PFSK-1 (cell line): ENCODE results near the gene HPS5.

Experiments used
- FOXP2 ChIP-seq: optimal IDR thresholded peaks from 2 replicates; pipeline ENCODE3; 2011; ENCODE audit warnings: borderline replicate concordance, control low read depth, inconsistent platforms; ENCODE audit not compliant: insufficient read depth; ENCODE audit errors: extremely low read length, extremely low read depth
- POLR2AphosphoS5 ChIP-seq: IDR thresholded peaks from 2 replicates; pipeline ENCODE4 v1.6.1; 2012; ENCODE audit warnings: low read depth, mild to moderate bottlenecking, control low read depth, low read length, moderate library complexity
- REST ChIP-seq, 2 experiments: IDR thresholded peaks; 2 replicates each; pipeline versions ENCODE4 v1.6.1 to v1.8.0; 2011 to 2012; ENCODE audit warnings: low read depth in 2 of 2, low read length in 2 of 2, control low read depth in 1 of 2, inconsistent platforms in 1 of 2, mild to moderate bottlenecking in 1 of 2, moderate library complexity in 1 of 2; ENCODE audit not compliant: insufficient read depth in 1 of 2
- SIN3A ChIP-seq: IDR thresholded peaks from 2 replicates; pipeline ENCODE4 v1.6.1; 2012; ENCODE audit warnings: mild to moderate bottlenecking, low read length, moderate library complexity, borderline replicate concordance; ENCODE audit not compliant: insufficient read depth
- TAF1 ChIP-seq: IDR thresholded peaks from 2 replicates; pipeline ENCODE4 v1.6.1; 2012; ENCODE audit warnings: low read length, control low read depth, borderline replicate concordance; ENCODE audit not compliant: insufficient read depth

HPS5 gene

GRCh38 chr11:18295316-18295715, 26.6 kb downstream of the HPS5 start:
- TF ChIP-seq REST (IDR thresholded peaks at IDR 0.05; ENCODE audit: insufficient read depth in 1 of 2, low read depth in 2 of 2, low read length in 2 of 2) = no peak
- TF ChIP-seq TAF1 = no peak
- TF ChIP-seq POLR2AphosphoS5 = no peak
- no peak for TF ChIP-seq FOXP2
- no peak for TF ChIP-seq SIN3A

- TF ChIP-seq POLR2AphosphoS5 (no peak), SIN3A (no peak), TAF1 (no peak)
Observed at GRCh38 chr11:18294862-18295261, 27.1 kb downstream of the HPS5 start.

GRCh38 chr11:18288911-18289310, 33.0 kb downstream of the HPS5 start:
- TF ChIP-seq TAF1 (no peak), SIN3A (no peak), REST (IDR thresholded peaks at IDR 0.05; ENCODE audit: insufficient read depth in 1 of 2, low read depth in 2 of 2, low read length in 2 of 2) (no peak), FOXP2 (no peak), POLR2AphosphoS5 (no peak)

GRCh38 chr11:18285841-18286240, 36.1 kb downstream of the HPS5 start:
- TF ChIP-seq TAF1 (no peak), REST (IDR thresholded peaks at IDR 0.05; ENCODE audit: insufficient read depth in 1 of 2, low read depth in 2 of 2, low read length in 2 of 2) (no peak), FOXP2 (no peak), SIN3A (no peak), POLR2AphosphoS5 (no peak)

DNA sequence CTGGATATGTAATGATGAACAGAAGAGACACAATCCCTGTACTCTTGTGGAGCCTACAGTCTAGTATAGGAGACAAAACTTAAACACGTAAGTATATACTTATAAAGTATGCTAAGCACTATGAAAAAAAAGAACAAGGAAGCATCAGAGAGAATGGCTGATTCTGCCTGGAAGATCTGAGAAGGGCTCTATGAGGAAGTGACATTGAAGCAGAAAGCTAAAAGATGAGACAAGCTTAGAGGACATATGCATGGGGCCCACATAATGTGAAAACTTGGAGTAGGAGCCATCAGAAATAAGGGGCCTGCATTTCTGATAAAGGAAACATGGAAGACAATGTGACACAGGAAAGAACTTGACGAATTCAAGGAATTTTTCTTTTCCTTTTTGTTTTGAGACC, 39.3 kb downstream of the HPS5 start:
- TF ChIP-seq POLR2AphosphoS5 = no peak
- no peak for TF ChIP-seq REST (IDR thresholded peaks at IDR 0.05; ENCODE audit: insufficient read depth in 1 of 2, low read depth in 2 of 2, low read length in 2 of 2)
- TF ChIP-seq SIN3A = no peak
- TF ChIP-seq TAF1 = no peak
- no peak for TF ChIP-seq FOXP2
